H1 (cell line): Measurements from ENCODE around the gene PNLIP. TPM values are rescaled to one million over a fixed set of nuclear protein-coding genes. Genes with fewer than 3 reads are reported as not detected.

ENCODE experiments used
- CHD2 ChIP-seq: IDR thresholded peaks from 2 replicates; pipeline ENCODE4 v1.6.1; 2012; ENCODE audit warnings: low read length, improper control_type of control experiment
- CREB1 ChIP-seq: IDR thresholded peaks from 2 replicates; pipeline ENCODE4 v1.6.1; 2012; ENCODE audit warnings: inconsistent platforms
- CTBP2 ChIP-seq: IDR thresholded peaks from 2 replicates; pipeline ENCODE4 v1.7.0; 2011; ENCODE audit warnings: borderline replicate concordance, mild to moderate bottlenecking, moderate library complexity, mixed read lengths, low read length; ENCODE audit not compliant: insufficient read depth, insufficient read length
- FOSL1 ChIP-seq: IDR thresholded peaks from 2 replicates; pipeline ENCODE4 v1.6.1; 2011; ENCODE audit warnings: mild to moderate bottlenecking, low read depth, low read length, moderate library complexity; ENCODE audit not compliant: insufficient read depth
- GABPA ChIP-seq: IDR thresholded peaks from 2 replicates; pipeline ENCODE4 v1.6.1; 2011; ENCODE audit warnings: mild to moderate bottlenecking, low read length, moderate library complexity, borderline replicate concordance; ENCODE audit not compliant: insufficient read depth
- HDAC2 ChIP-seq, 2 experiments: fragments of 300-600 bp in 1 of 2; sonication (generic) in 1 of 2; IDR thresholded peaks; 2 replicates each; pipeline ENCODE4 v1.6.1; 2011 to 2012; ENCODE audit warnings: low read depth in 2 of 2, low read length in 2 of 2, mild to moderate bottlenecking in 2 of 2, moderate library complexity in 2 of 2, borderline replicate concordance in 1 of 2, inconsistent platforms in 1 of 2
- KDM4A ChIP-seq: IDR thresholded peaks from one replicate; pipeline ENCODE4 v1.7.1; 2012; ENCODE audit warnings: low read depth, mild to moderate bottlenecking, moderate library complexity, low read length, inconsistent platforms; ENCODE audit not compliant: severe bottlenecking
- POLR2A ChIP-seq, 2 experiments: IDR thresholded peaks; 1 replicate in 1 of 2; 2 replicates in 1 of 2; pipeline ENCODE4 v1.6.1; 2011; ENCODE audit warnings: low read depth in 2 of 2, low read length in 2 of 2, mild to moderate bottlenecking in 2 of 2; ENCODE audit errors: control extremely low read depth in 1 of 2
- SP4 ChIP-seq: IDR thresholded peaks from 2 replicates; pipeline ENCODE4 v1.6.1; 2012; ENCODE audit warnings: low read length, inconsistent platforms
- TAF1 ChIP-seq: IDR thresholded peaks from 2 replicates; pipeline ENCODE4 v1.6.1; 2011; ENCODE audit warnings: mild to moderate bottlenecking, low read depth, low read length
- TBP ChIP-seq: IDR thresholded peaks from 2 replicates; pipeline ENCODE4 v1.6.1; 2011; ENCODE audit warnings: low read depth, low read length, improper control_type of control experiment
- TEAD4 ChIP-seq: IDR thresholded peaks from 2 replicates; pipeline ENCODE4 v1.6.1; 2012; ENCODE audit warnings: low read depth, low read length, inconsistent platforms, mixed read lengths
- polyA plus RNA-seq, 7 experiments: library from polyadenylated mRNA; depleted of rRNA in 3 of 7; stranded (reverse) in 5 of 7; unstranded in 2 of 7; fragments of >200 nt in 5 of 7; fragments of 200-250 nt in 2 of 7; gene quantifications; 1 replicate in 5 of 7; 2 replicates in 1 of 7; 4 replicates in 1 of 7; pipeline versions ENCODE4 v1.2.1 to v1.2.3, GENCODE V29; 2011 to 2013; ENCODE audit warnings: missing spikeins in 2 of 7, mixed read lengths in 2 of 7
- total RNA-seq: library from RNA; stranded (reverse); fragmentation: NEBNext Ultra II Directional; extraction: Animal tissue kit (Norgen Biotek cat#: 25700); gene quantifications from 2 replicates; pipeline ENCODE4 v1.2.1, GENCODE V29; 2021
- TF ChIP-seq, protein P1 (sequence below): fragments of 300-600 bp; sonication (generic); IDR thresholded peaks from 2 replicates; pipeline ENCODE4 v1.7.1; 2012; ENCODE audit warnings: low read length, moderate library complexity, mild to moderate bottlenecking, inconsistent platforms; ENCODE audit not compliant: insufficient replicate concordance

Gene PNLIP
- total and polyA plus RNA-seq, 2 of the 8 experiments (the other 6 are each of a cell fraction or from before 2014, with no cell fraction given): not detected

DNA sequence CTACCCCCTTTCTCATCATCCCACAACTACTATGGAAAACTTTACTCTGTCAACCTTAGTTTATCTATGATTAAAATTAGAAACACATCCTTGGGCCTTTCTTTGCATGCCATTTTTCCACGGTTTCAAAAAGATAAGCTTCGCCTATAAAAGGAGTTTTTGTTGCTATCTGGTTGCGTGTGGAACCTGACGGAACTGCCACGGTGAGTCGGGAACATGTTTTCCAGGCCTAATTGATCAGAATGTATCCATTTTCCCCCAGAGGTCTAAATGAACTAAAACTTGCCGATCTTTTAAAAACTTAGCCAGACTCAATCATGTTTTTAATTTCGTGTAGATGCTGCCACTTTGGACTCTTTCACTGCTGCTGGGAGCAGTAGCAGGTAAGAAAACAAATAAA, at the start of gene PNLIP (continued):
- TF ChIP-seq, protein P1, sequence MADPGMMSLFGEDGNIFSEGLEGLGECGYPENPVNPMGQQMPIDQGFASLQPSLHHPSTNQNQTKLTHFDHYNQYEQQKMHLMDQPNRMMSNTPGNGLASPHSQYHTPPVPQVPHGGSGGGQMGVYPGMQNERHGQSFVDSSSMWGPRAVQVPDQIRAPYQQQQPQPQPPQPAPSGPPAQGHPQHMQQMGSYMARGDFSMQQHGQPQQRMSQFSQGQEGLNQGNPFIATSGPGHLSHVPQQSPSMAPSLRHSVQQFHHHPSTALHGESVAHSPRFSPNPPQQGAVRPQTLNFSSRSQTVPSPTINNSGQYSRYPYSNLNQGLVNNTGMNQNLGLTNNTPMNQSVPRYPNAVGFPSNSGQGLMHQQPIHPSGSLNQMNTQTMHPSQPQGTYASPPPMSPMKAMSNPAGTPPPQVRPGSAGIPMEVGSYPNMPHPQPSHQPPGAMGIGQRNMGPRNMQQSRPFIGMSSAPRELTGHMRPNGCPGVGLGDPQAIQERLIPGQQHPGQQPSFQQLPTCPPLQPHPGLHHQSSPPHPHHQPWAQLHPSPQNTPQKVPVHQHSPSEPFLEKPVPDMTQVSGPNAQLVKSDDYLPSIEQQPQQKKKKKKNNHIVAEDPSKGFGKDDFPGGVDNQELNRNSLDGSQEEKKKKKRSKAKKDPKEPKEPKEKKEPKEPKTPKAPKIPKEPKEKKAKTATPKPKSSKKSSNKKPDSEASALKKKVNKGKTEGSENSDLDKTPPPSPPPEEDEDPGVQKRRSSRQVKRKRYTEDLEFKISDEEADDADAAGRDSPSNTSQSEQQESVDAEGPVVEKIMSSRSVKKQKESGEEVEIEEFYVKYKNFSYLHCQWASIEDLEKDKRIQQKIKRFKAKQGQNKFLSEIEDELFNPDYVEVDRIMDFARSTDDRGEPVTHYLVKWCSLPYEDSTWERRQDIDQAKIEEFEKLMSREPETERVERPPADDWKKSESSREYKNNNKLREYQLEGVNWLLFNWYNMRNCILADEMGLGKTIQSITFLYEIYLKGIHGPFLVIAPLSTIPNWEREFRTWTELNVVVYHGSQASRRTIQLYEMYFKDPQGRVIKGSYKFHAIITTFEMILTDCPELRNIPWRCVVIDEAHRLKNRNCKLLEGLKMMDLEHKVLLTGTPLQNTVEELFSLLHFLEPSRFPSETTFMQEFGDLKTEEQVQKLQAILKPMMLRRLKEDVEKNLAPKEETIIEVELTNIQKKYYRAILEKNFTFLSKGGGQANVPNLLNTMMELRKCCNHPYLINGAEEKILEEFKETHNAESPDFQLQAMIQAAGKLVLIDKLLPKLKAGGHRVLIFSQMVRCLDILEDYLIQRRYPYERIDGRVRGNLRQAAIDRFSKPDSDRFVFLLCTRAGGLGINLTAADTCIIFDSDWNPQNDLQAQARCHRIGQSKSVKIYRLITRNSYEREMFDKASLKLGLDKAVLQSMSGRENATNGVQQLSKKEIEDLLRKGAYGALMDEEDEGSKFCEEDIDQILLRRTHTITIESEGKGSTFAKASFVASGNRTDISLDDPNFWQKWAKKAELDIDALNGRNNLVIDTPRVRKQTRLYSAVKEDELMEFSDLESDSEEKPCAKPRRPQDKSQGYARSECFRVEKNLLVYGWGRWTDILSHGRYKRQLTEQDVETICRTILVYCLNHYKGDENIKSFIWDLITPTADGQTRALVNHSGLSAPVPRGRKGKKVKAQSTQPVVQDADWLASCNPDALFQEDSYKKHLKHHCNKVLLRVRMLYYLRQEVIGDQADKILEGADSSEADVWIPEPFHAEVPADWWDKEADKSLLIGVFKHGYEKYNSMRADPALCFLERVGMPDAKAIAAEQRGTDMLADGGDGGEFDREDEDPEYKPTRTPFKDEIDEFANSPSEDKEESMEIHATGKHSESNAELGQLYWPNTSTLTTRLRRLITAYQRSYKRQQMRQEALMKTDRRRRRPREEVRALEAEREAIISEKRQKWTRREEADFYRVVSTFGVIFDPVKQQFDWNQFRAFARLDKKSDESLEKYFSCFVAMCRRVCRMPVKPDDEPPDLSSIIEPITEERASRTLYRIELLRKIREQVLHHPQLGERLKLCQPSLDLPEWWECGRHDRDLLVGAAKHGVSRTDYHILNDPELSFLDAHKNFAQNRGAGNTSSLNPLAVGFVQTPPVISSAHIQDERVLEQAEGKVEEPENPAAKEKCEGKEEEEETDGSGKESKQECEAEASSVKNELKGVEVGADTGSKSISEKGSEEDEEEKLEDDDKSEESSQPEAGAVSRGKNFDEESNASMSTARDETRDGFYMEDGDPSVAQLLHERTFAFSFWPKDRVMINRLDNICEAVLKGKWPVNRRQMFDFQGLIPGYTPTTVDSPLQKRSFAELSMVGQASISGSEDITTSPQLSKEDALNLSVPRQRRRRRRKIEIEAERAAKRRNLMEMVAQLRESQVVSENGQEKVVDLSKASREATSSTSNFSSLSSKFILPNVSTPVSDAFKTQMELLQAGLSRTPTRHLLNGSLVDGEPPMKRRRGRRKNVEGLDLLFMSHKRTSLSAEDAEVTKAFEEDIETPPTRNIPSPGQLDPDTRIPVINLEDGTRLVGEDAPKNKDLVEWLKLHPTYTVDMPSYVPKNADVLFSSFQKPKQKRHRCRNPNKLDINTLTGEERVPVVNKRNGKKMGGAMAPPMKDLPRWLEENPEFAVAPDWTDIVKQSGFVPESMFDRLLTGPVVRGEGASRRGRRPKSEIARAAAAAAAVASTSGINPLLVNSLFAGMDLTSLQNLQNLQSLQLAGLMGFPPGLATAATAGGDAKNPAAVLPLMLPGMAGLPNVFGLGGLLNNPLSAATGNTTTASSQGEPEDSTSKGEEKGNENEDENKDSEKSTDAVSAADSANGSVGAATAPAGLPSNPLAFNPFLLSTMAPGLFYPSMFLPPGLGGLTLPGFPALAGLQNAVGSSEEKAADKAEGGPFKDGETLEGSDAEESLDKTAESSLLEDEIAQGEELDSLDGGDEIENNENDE: no peak
- TF ChIP-seq CHD2 (no peak), TEAD4 (no peak), GABPA (no peak), FOSL1 (no peak), CREB1 (no peak), POLR2A (IDR thresholded peaks at IDR 0.05; ENCODE audit: control extremely low read depth in 1 of 2, low read depth in 2 of 2, low read length in 2 of 2) (no peak), CTBP2 (no peak), TAF1 (no peak), TBP (no peak), KDM4A (no peak), SP4 (no peak), HDAC2 (IDR thresholded peaks at IDR 0.05; ENCODE audit: borderline replicate concordance in 1 of 2, low read depth in 2 of 2, low read length in 2 of 2) (no peak)
